ENCODE results near the gene DAO.

DNA sequence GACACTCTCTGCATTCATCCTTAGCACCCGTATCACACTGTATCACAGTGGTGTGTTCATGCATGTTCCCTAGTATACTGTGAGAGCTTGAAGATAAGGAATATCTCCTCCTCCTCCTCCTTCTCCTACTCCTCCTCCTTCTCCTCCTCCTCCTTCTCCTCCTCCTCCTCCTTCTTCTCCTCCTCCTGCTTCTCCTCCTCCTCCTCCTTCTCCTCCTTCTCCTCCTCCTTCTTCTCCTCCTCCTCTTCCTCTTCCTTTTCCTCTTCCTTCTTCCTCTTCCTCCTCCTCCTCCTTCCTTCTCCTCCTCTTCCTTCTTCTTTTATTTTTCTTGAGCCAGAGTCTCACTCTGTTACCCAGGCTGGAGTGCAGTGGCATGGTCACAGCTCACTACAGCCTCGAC is 27.1 kb downstream of the DAO start:
- TF ChIP-seq CTCF (IDR thresholded peaks at IDR 0.05) (no peak), POLR2AphosphoS5 (IDR thresholded peaks at IDR 0.05; ENCODE audit: low read depth, low read length) (no peak), SMC3 (IDR thresholded peaks at IDR 0.05; ENCODE audit: low read depth, low read length) (no peak), EP300 (IDR thresholded peaks at IDR 0.05; ENCODE audit: borderline replicate concordance in 1 of 2, low read depth in 1 of 2, low read length in 1 of 2) (no peak), USF1 (IDR thresholded peaks at IDR 0.05; ENCODE audit: borderline replicate concordance, low read depth) (no peak), REST (IDR thresholded peaks at IDR 0.05; ENCODE audit: low read depth, low read length) (no peak), MAX (IDR thresholded peaks at IDR 0.05; ENCODE audit: low read depth) (no peak), EZH2phosphoT487 (IDR thresholded peaks at IDR 0.05; ENCODE audit: borderline replicate concordance, low read depth) (no peak)
